Tibial nerve (tissue), 4 donors: ENCODE results near the gene DLG1. TPM values are rescaled to one million over a fixed set of nuclear protein-coding genes. Genes with fewer than 3 reads are reported as not detected.
A peak's percentile ranks its signal among the peaks of the same experiment; 100 is the strongest.

Source experiments
- DNase-seq, 2 donors: peaks; one replicate each; pipeline ENCODE4 v3.0.0-alpha.2; 2019; ENCODE audit warnings: low spot score in 2 of 2
- H3K27ac ChIP-seq, 4 donors: fragments of 200-600 bp; sonication (generic) in 3 of 4; one replicate each; pipeline ENCODE4 v1.5.1; 2017 to 2019; ENCODE audit warnings: mild to moderate bottlenecking in 1 of 4
- H3K27me3 ChIP-seq, 2 donors: fragments of 200-600 bp; sonication (generic) in 1 of 2; one replicate each; pipeline versions ENCODE4 v1.5.1 to v1.6.0; 2017 to 2019
- H3K36me3 ChIP-seq, 3 donors: fragments of 200-600 bp; sonication (generic); one replicate each; pipeline ENCODE4 v1.5.1; 2018 to 2019
- H3K4me1 ChIP-seq, 4 donors: fragments of 200-600 bp; sonication (generic) in 3 of 4; one replicate each; pipeline ENCODE4 v1.5.1; 2017 to 2019
- H3K4me3 ChIP-seq, 4 donors: fragments of 200-600 bp; sonication (generic) in 3 of 4; one replicate each; pipeline ENCODE4 v1.5.1; 2017 to 2019; ENCODE audit warnings: mild to moderate bottlenecking in 1 of 4, moderate library complexity in 1 of 4
- H3K9me3 ChIP-seq, 4 donors: fragments of 200-600 bp; sonication (generic) in 3 of 4; one replicate each; pipeline ENCODE4 v1.5.1; 2017 to 2019
- EP300 ChIP-seq, 2 donors: sonication (generic); formaldehyde crosslinking; IDR thresholded peaks; one replicate each; pipeline ENCODE4 v1.6.1; 2017; ENCODE audit warnings: antibody characterized with exemption in 2 of 2, mild to moderate bottlenecking in 1 of 2
- POLR2A ChIP-seq, 2 donors: fragments of 450-650 bp; IDR thresholded peaks; one replicate each; pipeline ENCODE4 v1.6.1; 2017; ENCODE audit warnings: antibody characterized with exemption in 2 of 2, mild to moderate bottlenecking in 2 of 2, moderate library complexity in 2 of 2
- WGBS, 2 donors: methylation state at CpG; one replicate each; pipeline ENCODE4 v1.1.5; 2018; 5-methylcytosine and 5-hydroxymethylcytosine counted together
- total RNA-seq, 4 donors: library from RNA; depleted of rRNA; stranded (reverse); fragments of >200 nt; gene quantifications; one replicate each; pipeline ENCODE4 v1.1.0, GENCODE V29; 2016
- TF ChIP-seq, protein P1 (sequence below), 5 experiments: fragments of 200-600 bp in 3 of 5; fragments of 450-650 bp in 2 of 5; sonication (generic) in 3 of 5; IDR thresholded peaks; one replicate each; pipeline ENCODE4 v1.5.1; 2016 to 2019; ENCODE audit warnings: antibody characterized with exemption in 5 of 5, mild to moderate bottlenecking in 3 of 5, moderate library complexity in 2 of 5

The DLG1 gene
- total RNA-seq, 4 donors from 2014 or later: 49.2 to 94.0 (median 71.1) TPM

DNA sequence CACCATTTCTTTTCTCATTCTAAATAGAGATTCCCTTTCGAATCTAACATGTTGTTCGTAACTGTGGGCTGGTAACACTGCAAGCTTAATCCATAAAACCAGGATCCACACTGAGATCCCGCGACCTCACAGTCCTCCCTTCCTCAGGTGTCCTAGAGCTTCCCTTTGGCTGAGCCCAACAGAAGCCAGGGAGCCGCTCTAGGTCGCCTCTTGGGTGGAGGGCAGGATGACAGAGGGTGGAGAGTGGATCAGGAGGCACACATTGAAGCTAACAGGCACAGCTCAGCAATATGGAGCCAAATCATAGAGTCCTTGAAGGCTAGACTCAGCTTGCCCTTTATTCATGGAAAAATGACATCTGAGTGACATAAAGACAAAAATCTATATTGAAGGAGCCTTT, 44.7 kb upstream of the DLG1 start:
- no peak for DNase-seq

DNA sequence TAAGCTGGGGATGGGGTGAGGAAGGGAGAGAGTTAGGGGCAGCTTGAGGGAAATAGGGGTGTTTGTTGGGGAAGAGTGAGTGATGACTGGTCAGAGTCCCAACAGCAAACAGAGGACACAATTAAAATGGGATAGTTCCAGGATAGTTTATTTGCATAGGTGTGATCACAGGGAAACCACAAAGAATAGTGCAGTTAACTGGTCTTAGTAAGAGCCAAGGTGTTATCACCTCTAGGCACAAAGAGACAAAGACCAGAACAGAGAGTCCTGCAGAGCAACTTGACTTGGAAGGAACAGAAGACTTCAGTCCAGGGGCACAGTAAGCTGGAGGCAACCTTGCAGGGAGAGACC, 42.1 kb upstream of the DLG1 start:
- no peaks in the 10 kb centered on the region for H3K9me3 ChIP-seq
- no peaks in the 10 kb centered on the region for H3K27me3 ChIP-seq
- DNase-seq: no peak
- H3K36me3 ChIP-seq: no peaks in the 10 kb centered on the region
- H3K4me3 ChIP-seq: no peak overlapping the region
- TF ChIP-seq EP300 (IDR thresholded peaks at IDR 0.05): no peak
- TF ChIP-seq POLR2A (IDR thresholded peaks at IDR 0.05): no peak
- TF ChIP-seq, protein P1, sequence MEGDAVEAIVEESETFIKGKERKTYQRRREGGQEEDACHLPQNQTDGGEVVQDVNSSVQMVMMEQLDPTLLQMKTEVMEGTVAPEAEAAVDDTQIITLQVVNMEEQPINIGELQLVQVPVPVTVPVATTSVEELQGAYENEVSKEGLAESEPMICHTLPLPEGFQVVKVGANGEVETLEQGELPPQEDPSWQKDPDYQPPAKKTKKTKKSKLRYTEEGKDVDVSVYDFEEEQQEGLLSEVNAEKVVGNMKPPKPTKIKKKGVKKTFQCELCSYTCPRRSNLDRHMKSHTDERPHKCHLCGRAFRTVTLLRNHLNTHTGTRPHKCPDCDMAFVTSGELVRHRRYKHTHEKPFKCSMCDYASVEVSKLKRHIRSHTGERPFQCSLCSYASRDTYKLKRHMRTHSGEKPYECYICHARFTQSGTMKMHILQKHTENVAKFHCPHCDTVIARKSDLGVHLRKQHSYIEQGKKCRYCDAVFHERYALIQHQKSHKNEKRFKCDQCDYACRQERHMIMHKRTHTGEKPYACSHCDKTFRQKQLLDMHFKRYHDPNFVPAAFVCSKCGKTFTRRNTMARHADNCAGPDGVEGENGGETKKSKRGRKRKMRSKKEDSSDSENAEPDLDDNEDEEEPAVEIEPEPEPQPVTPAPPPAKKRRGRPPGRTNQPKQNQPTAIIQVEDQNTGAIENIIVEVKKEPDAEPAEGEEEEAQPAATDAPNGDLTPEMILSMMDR (IDR thresholded peaks at IDR 0.05): no peak
- H3K4me1 ChIP-seq: peaks cover 0 to 18% (median 0%) of the 10 kb centered on the region in 4 donors
- H3K27ac ChIP-seq: no peak overlapping the region

More for the DNA sequence above, 44.7 kb upstream of the DLG1 start:
- Histone ChIP-seq H3K4me3 (no peak overlapping the region), H3K9me3 (no peaks in the 10 kb centered on the region), H3K27ac (no peak overlapping the region), H3K4me1 (peaks cover 0 to 11% (median 0%) of the 10 kb centered on the region in 4 donors), H3K27me3 (no peaks in the 10 kb centered on the region), H3K36me3 (no peaks in the 10 kb centered on the region)
- WGBS, 2 donors: 96% methylated on average over 6 of the region's 6 CpGs
- no peak for TF ChIP-seq POLR2A (IDR thresholded peaks at IDR 0.05)
- TF ChIP-seq EP300 (IDR thresholded peaks at IDR 0.05): no peak
- TF ChIP-seq, protein P1 (IDR thresholded peaks at IDR 0.05): no peak

DNA sequence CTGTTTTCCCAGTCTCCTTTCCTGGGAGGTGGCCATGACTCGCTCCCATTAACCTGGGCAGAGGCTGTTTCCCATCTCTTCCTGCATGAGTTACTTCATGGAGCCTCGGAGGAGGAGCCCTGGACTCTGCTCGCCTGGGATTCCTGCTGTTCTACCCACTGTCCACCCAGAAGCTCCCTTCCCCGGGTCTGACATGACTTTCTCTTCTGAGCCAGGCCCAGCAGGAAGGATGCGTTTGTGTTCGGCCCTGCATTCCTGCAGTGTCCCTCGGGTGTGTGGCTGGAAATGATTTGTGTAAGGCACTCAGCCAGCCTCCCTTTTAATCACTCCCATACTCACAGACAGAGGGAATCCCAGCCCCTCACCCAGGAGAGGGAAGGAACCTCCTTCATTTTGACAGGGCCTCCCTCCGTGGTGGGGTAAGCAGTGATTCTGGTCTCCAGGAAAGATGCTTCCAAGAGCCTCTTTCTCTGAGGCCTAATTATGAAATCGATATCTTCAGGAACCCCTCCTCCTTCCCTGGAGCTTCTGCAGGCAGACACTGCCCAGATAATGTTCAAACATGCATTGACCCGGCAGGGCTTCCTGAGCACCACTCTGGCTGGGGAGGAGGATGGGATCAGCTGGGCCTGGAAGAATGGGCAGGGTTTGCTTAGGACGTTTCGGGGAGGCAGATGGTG, 41.6 kb upstream of the DLG1 start:
- no peaks in the 10 kb centered on the region for H3K27me3 ChIP-seq
- TF ChIP-seq EP300 (IDR thresholded peaks at IDR 0.05) (no peak), POLR2A (IDR thresholded peaks at IDR 0.05) (no peak)
- TF ChIP-seq, protein P1 (IDR thresholded peaks at IDR 0.05): no peak
- WGBS, 2 donors: 31 to 40% methylated on average over 12 of the region's 12 CpGs
- H3K9me3 ChIP-seq: no peaks in the 10 kb centered on the region
- no peak overlapping the region for H3K4me3 ChIP-seq
- peaks cover 0 to 22% (median 0%) of the 10 kb centered on the region in 4 donors for H3K4me1 ChIP-seq
- H3K36me3 ChIP-seq: no peaks in the 10 kb centered on the region
- no peak for DNase-seq
- H3K27ac ChIP-seq: peak overlapping the region in 2 of 4 donors; percentile 47 to 56

DNA sequence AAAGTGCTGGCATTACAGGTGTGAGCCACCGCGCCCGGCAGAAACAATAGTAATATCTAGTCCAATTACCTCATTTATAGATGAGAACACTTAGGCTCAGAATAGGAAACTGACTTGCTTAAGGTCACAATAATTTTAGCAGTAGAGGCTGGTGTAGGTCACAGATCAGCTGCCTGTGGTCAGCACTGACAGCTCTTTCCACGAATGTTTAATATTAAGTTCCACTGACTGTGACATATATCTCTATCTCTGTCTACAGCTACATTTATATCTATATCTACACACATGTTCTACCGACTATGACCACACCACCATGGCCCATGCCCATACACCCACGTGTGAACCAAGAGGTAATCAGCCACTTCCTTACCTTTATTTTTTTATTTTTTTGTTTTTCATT, 40.2 kb upstream of the DLG1 start:
- H3K27ac ChIP-seq: no peak overlapping the region
- no peaks in the 10 kb centered on the region for H3K27me3 ChIP-seq
- DNase-seq: no peak
- peaks cover 0 to 22% (median 0%) of the 10 kb centered on the region in 4 donors for H3K4me1 ChIP-seq
- H3K9me3 ChIP-seq: no peaks in the 10 kb centered on the region
- 88 to 89% methylated on average over 6 of the region's 6 CpGs for WGBS, 2 donors
- H3K36me3 ChIP-seq: no peaks in the 10 kb centered on the region
- no peak for TF ChIP-seq EP300 (IDR thresholded peaks at IDR 0.05)
- TF ChIP-seq POLR2A (IDR thresholded peaks at IDR 0.05): no peak
- TF ChIP-seq, protein P1 (IDR thresholded peaks at IDR 0.05): no peak
- H3K4me3 ChIP-seq: no peak overlapping the region

DNA sequence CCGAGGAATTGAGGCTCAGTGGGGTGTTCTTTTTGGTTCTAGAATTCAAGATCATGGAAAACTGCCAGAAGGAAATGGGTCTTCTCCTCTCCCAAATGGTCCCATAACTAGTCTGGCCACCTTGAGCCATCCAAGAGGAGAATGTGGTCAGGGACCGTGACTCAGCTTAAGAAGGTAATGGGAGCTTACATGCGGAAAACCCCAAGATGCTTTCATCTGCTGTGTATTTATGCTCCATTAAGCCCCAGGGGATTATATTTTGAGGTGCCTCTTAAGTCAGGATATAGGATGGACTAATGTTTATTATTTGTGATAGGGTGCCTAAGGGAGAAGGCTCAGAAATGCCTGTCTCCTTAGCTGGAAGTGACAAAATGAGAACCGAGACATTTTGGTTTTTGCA, 39.2 kb upstream of the DLG1 start:
- no peak for DNase-seq
- Histone ChIP-seq H3K4me3 (no peak overlapping the region), H3K36me3 (no peaks in the 10 kb centered on the region), H3K9me3 (no peaks in the 10 kb centered on the region), H3K4me1 (peaks cover 0 to 22% (median 0%) of the 10 kb centered on the region in 4 donors), H3K27ac (no peak overlapping the region), H3K27me3 (no peaks in the 10 kb centered on the region)
- 93 to 100% methylated on average over 4 of the region's 4 CpGs for WGBS, 2 donors
- TF ChIP-seq EP300 (IDR thresholded peaks at IDR 0.05) (no peak), POLR2A (IDR thresholded peaks at IDR 0.05) (no peak)
- TF ChIP-seq, protein P1 (IDR thresholded peaks at IDR 0.05): no peak
